Frontal cortex (tissue), 4 donors: ENCODE results near the gene OR2V1. TPM values are rescaled to one million over a fixed set of nuclear protein-coding genes. Genes with fewer than 3 reads are reported as not detected.
"Not testable (repeated sequence)": the region's sequence is repeated elsewhere in the genome, so short reads cannot be mapped to it uniquely, and the experiment has no call there.

Experiments
- DNase-seq, 2 donors: peaks; one replicate each; pipeline ENCODE4 v3.0.0; 2012; ENCODE audit warnings: low spot score in 2 of 2
- FAIRE-seq: peaks from 2 replicates; lab custom pipeline; 2012; peaks lifted over from hg19 to GRCh38; lab: Jason Lieb, UNC
- total RNA-seq: library from RNA; depleted of rRNA; stranded (reverse); fragments of >200 nt; gene quantifications from one replicate; pipeline ENCODE4 v1.2.3, GENCODE V29; 2014
- donor health status: control.
- donor health status: control.
- donor health status: control.

OR2V1 gene
- total RNA-seq, 1 donor from 2014 or later, result not detected

DNA sequence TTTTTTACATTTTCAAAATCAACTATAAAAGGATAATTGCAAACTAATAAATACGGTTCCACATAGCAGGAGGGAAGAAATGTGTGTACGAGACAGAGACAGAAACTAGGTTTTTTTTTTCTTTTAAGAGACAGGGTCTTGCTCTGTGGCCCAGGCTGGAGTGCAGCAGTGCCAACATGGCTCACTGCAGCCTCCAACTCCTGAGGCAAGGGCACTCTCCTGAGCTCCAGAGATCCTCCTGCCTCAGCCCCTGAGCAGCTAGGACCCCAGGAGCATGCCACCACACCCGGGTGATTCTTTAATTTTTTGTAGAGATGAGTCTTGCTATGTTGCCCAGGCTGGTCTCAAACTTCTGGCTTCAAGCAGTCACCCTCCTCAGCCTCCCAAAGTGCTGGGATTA, 2.1 kb upstream of the OR2V1 start:
- DNase-seq, result no peak
- no peak for FAIRE-seq

DNA sequence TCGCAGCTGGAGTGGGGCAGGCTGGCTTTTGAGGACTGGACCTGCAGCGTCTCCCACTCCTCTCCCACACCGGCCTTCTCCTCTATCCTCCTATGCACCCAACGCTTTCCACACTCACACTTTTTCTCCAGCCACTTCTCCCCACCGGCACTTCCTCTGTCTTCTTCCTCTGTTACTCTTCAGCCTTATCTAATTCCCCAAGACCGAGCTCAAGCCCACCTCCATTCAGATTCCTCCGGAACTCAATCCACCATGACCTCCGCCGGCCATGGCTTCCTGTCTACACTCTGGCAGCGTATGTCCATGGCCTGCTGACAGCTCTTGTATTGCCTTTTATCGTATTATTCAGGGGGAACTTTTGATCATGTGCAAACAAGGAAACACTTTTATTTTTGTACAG, 545 bp upstream of the OR2V1 start:
- DNase-seq (no peak), FAIRE-seq (no peak)

DNA sequence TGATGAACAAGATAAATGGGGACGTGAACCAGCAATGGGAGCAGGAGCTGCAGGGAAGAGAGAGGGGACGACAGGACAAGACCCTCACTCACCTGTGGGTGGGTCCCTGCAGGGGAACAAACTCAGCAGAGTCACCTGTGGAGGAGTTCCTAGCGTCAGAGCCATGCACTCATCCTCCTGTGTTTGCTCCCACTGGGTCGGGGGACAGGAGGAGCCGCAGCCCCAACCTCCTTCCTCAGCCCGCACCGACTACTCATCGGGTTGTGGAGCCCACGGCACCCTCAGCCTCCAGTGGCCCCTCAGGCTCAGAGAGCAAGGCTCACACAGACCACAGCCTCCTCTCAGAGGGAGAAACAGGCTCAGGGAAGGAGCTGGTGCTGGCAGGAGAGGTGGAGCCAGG, 888 bp downstream of the OR2V1 start:
- not testable (repeated sequence) for FAIRE-seq, DNase-seq

DNA sequence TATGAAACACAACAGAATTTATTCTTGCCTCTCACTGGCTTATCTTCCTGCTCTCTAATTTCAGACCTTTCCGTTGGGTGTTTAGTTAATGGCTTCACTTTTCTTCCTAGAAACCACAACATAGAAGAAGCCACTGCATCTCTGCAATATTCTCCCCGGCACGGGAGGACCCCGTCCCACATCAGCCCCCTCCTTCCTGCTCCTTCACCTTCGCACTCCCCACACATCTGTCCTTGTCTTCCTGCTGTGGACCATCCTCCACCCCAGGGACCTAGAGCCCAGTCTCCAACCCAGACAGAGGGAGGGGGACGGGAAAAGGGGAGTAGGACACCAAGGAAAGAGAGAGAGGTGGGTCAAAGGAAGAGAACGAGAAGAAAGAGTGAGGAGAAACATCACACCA, 1.4 kb downstream of the OR2V1 start:
- no peak for DNase-seq
- FAIRE-seq, result no peak

DNA sequence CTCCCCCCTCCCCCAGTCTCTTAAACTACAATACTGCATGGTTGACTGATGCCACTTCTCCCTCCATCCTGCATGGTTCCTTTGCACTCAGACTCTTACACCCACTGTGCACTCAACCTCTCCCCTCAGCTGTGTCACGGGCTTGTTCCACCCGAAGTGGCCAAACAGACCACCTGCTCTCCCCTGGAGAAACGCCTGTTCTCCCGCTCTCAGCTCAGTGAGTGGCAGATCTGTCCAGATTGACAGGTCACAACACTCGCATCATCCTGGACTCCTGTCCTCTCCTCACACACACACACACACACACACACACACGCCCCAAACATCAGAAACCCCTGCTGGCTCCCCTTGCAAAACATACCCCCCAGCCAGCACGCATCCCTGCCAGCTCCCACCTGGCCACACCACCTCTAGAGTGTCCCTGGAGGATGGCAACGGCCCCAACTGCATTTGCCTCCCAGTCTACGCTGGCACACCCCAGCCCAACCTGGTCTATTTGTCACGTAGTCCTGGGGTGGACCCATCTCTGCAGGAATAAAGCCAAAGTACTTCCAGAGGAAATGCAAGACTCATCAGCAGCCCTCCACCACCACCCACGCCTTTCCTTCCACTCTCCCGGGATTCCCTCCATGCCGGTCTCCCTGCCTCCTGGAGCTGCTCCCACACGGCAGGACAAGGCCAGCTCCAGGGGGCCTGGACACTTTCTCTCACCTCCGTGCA, 2.9 kb downstream of the OR2V1 start:
- no peak for DNase-seq
- no peak for FAIRE-seq

DNA sequence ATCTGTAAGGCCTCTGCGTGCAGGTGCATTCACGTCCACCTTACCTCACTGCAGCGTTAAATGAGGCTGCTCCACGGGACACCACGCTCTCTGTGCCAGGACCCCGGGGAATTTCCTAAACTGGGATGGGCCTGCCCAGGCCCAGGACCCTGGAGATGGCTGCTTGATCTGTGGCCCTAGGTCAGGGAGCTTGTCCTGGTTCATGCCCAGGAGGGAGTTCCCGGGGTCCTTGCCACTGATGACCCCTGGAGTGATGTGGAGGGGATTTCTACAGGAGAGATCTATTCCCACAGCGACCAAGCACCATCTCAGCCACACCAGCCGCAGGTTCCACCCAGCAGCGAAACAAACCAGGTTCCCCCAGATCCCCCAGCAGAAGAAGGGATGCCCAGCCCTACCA, 3.5 kb downstream of the OR2V1 start:
- no peak for DNase-seq
- no peak for FAIRE-seq

DNA sequence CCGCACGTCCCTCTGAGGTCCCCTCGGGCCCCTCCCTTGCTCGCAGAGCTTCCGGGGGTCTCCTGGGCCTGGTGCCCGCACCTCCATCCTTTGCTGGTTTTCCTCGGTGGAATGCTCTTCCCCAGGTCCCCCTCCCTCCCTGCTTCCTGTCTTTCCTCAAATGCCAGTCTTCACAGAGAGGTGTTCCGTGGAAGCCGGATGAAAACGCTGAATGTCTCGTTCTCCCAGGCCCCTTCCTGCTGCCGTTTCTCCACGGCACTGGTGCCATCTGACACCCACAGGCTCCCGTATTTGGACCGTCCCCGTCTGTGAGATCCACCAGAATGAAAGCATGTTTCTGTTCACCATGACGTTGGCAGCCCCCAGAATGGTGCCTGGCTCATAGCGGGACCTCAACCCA, 4.1 kb downstream of the OR2V1 start:
- FAIRE-seq, result no peak
- DNase-seq, result no peak

DNA sequence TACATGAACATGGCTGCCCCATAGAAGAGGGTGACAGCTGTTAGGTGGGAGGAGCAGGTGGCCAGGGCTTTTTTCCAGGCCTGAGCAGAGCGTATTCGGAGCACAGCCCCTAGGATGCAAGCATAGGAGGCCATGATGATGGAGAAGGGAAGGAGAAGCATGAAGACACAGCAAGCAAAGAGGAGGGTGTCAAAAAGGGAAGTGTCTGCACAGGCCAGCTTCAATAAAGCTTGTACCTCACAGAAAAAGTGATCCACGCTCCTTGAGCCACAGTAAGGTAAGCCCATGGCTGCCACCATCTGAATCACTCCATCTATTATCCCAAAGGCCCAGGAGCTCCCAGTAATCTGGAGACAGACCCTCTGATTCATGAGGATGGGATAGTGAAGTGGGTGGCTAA, 6.4 kb downstream of the OR2V1 start:
- FAIRE-seq, result no peak
- no peak for DNase-seq

DNA sequence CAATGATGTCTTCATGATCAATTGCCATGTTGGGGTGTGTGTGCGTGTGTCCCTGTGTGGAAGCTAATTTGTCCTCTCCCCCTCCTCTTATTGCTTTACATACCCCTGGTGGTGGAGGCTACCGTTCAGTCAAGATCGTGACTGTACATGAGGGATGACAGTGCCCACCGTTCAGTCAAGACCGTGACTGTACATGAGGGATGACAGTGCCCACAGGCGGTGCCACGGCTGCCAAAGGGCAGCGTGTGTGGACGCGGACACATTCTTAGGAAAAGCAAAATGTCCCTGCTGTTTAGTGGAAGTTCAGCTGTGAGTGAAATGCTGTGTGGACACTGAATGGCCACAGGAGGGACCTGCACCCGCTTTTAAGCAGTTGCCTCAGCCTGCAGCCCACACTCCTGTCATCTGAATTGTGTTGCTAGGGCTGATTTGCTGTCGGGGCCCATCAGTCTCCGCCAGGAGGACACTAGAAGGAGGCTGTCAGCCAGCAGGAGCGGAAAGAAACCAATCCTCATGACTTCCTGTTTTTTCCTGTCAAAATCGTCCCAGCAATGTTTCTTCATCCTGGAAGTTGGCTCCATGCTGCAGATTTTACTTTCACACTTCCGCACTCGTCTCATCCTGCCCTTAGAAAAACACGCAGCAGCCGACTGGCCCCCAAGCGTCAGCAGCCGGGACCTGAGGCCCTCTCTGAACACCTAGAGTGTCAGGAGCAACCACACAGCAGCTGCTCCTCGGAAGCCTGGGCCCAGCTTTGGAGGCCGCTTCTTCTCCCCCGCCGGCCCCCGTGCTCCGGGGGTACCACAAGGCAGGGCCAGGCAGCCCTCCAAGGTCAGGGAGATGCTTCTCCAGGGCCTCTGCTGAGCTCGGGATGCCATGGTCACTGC, 9.1 kb downstream of the OR2V1 start:
- no peak for DNase-seq
- FAIRE-seq, result no peak

DNA sequence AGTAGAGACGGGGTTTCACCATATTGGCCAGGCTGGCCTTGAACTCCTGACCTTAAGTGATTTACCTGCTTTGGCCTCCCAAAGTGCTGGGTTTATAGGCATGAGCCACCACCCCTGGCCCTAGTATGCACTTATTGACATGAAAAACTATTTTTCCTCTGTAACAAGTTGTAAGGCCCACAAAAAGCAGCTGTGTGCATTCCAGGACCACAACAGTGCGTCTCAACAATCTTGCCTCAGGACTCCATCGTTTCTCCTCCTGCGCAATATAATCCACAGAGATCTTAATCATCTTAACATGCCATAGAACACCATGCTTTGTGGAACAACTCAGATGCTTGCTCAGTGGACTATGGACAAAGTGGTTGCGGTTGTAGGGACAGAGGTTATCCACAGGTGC, 10.2 kb downstream of the OR2V1 start:
- DNase-seq (no peak), FAIRE-seq (no peak)

DNA sequence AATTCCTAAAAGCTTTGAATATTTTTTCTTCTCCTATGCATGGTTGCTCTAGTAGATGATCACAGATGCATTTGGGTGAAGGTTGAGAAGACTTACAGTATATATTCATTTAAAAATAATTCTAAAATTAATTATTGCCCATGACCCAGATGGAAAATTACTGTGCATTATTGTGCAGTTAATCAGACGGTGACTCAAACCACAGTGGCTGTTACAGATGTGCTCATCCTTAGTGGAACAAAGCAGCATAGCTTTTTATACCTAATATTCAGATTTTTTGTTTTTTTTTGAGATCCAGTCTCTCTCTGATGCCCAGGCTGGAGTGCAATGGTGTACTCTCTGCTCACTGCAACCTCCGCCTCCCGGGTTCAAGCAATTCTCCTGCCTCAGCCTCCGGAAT, 10.7 kb downstream of the OR2V1 start:
- no peak for DNase-seq
- no peak for FAIRE-seq

DNA sequence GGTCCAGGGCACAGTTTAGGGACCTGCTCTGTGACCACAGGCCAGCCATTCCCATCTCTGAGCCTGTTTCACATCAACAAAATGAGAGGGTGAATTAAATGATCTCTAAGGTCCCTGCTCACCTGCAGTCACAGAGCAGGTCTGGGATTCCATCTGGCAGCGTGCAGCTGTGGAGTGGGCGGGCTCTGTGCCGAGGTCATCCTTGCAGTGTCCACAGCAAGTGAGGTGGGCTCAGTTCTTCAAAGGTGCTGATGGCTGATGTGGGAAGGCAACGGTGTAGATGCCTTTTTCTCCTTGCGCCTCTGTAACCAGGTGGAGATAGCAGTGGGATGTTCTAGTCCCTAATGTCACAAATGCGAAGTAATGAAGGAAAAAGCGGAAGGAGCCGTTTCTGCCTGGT, 11.9 kb downstream of the OR2V1 start:
- DNase-seq (no peak), FAIRE-seq (no peak)

DNA sequence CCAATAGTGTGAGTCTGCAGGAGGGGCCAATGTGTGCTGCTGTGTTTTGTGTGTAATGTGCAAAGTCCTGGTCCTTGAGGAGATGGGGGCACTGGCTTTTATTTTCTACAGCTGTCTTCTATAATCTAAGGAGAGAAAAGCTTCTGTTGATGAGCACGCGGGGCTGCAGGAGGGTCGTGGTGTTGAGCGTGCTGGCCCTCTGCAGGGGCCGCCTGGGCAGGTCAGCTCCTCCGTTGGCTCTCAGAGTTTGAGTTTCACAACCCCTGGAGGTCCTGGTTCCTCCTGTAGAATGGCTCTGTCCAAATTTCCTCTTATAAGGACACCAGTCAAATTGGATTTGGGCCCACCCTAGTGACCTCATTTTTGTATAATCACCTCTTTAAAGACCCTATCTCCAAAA, 12.6 kb downstream of the OR2V1 start:
- DNase-seq (no peak), FAIRE-seq (no peak)

DNA sequence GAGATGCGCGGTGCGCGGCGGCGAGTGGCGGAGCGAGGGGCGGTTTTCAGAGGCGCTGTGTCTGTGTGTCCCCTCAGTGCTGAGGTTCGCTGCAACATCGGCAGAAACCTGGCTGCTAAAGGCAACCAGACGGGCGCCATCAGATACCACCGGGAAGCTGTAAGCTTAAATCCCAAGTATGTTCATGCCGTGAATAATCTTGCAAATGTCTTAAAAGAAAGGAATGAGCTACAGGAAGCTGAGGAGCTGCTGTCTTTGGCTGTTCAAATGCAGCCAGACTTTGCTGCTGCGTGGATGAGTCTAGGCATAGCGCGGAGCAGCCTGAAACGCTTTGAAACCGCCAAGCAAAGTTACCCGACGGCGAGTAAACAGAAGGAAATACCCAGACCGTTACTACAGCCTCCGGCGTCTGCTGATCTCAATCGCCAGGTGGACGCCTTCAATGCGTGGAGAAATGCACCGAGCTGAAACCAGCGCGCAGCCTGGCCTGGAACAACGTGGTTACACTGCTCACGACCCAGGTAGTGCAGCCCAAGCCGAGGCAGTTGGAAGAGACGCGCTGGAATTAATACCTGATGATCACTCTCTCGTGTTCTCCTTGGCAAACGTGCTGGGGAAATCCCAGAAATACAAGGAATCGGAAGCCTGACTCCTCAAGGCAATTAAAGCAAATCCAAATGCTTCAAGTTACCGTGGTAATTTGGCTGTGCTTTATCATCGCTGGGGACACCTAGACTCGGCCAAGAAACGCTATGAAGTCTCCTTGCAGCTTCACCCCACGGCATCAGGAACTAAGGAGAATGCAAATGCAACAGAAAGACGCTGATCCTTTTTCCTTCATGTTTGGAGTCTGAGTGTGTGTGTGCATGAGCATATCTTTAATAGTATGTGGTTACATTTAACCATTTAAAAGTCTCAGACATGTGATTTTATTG, 15.9 kb downstream of the OR2V1 start:
- FAIRE-seq (no peak), DNase-seq (no peak)

DNA sequence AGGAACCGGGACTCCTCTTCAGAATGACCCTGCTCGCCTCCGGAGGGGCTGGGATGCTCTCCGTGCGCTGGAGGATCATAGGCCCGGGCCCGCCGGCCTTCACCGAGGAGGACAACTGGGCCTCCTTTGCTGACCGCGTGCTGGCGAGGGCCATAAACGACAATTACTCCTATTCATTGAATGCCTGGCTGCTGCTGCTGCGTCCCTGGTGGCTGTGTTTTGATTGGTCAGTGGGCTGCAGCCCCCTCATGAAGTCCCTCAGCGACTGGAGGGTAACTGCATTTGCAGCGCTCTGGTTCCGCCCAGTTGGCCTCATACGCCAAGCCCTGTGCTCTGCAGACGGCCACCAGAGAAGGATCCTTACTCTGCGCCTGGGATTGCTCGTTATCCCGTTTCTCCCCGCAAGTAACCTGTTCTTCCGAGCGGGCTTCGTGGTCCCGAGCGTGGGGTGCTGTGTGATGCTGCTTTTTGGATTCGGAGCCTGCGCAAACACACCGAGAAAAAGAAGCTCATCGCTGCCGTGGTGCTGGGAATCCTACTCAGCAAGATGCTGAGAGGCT, 16.6 kb downstream of the OR2V1 start:
- FAIRE-seq (no peak), DNase-seq (no peak)

DNA sequence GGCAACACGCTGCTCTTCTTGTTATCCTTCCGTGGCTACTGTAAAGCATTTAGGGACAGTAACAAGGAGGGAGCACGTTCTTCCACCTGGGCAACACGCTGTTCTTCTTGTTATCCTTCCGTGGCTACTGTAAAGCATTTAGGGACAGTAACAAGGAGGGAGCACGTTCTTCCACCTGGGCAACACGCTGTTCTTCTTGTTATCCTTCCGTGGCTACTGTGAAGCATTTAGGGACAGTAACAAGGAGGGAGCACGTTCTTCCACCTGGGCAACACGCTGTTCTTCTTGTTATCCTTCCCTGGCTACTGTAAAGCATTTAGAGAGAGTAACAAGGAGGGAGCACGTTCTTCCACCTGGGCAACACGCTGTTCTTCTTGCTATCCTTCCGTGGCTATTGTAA, 17.4 kb downstream of the OR2V1 start:
- FAIRE-seq, DNase-seq: not testable (repeated sequence)

DNA sequence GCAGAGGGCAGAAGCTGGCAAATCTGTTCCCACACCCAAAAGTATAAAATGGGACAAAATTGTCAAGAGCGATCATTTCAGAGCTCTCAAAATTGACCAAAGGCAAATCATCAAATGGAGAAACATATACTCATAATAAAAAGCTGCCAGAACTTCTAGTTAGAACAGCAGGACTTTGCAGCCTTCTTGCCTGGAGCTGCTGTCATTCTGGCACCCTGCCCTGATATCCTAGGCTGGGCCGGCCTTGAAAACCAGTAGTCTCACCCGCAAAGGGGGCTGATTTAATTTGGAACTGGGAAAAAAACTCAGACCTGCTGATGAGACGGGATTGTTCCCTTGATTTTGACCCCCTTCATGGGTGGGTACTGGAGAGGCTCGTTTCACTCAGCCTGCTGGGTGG, 18.5 kb downstream of the OR2V1 start:
- no peak for DNase-seq
- FAIRE-seq, result no peak

DNA sequence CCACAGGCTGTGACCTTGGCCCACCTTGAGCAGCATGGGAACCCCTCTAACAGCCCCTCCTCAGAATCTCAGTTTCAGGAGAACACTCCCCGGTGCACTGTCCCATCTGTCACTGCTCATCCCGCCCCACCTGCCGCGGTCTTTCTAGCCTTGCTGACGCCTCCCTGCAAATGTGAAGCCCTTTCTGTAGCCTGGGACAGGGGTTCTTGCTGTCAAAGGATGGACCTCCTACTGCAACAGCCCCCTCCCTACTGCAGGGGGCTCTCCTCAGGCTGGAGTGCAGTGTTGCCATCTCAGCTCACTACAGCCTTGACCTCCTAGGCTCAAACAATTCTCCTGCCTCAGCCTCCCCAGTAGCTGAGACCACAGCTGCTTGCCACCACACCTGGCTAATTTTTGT, 20.0 kb downstream of the OR2V1 start:
- FAIRE-seq, result no peak

DNA sequence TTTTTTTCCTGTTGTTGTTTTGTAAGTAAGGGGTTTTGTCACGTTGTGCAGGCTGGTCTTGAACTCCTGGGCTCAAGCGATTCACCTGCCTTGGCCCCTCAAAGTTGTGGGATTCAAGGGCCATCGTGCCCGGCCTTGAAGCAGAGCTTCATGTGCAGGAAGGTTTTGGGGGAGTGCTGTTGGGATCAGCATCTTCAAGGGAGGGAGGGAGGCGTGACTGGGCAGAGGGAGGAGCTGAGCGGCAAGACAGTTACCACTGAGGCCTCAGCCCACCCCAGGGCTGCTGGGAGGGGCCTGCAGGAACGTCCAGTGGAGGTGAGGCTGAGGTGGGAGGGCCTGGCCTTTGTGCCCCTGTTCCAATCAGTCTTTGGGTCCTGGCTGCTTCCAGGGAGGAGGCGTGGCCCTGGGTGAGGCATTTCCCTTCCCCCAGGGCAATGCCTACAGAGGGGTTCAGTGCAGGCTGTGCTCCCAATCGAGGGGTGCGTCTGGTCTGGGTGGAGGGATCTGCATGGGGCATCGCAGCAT, 21.4 kb downstream of the OR2V1 start:
- no peak for DNase-seq
- FAIRE-seq, result no peak

More for the DNA sequence above, 20.0 kb downstream of the OR2V1 start:
- DNase-seq, result no peak
